Measurements from ENCODE around the gene CTNNBL1. TPM values are rescaled to one million over a fixed set of nuclear protein-coding genes. Genes with fewer than 3 reads are reported as not detected.
A peak's percentile ranks its signal among the peaks of the same experiment; 100 is the strongest.

The CTNNBL1 gene
- total RNA-seq, 4 donors from 2014 or later = 25.5 to 38.4 (median 35.1) TPM

GRCh38 chr20:37911838-37912281 lies 218.0 kb downstream of the CTNNBL1 start:
- H3K4me1 ChIP-seq = peaks cover 0 to 31% (median 3%) of the 10 kb centered on the region in 4 donors
- H3K27me3 ChIP-seq = peaks cover 4 to 93% of the 10 kb centered on the region in 2 donors
- no peak for TF ChIP-seq POLR2A (IDR thresholded peaks at IDR 0.05)
- no peak for TF ChIP-seq EP300 (IDR thresholded peaks at IDR 0.05)
- TF ChIP-seq CTCF (IDR thresholded peaks at IDR 0.05) = no peak
- H3K27ac ChIP-seq = no peak overlapping the region
- H3K9me3 ChIP-seq = no peaks in the 10 kb centered on the region
- no peaks in the 10 kb centered on the region for H3K36me3 ChIP-seq
- WGBS, 2 donors = 4 to 13% methylated on average over 9 to 11 of the region's 11 CpGs
- H3K4me3 ChIP-seq = no peak overlapping the region
- no peak for DNase-seq (ENCODE audit: low spot score in 2 of 2)

- Histone ChIP-seq H3K36me3 (no peaks in the 10 kb centered on the region), H3K4me3 (no peak overlapping the region), H3K9me3 (no peaks in the 10 kb centered on the region), H3K4me1 (peaks cover 0 to 31% (median 3%) of the 10 kb centered on the region in 4 donors), H3K27me3 (peaks cover 4 to 93% of the 10 kb centered on the region in 2 donors), H3K27ac (no peak overlapping the region)
- WGBS, 2 donors = 64 to 70% methylated on average over 6 of the region's 6 CpGs
- TF ChIP-seq CTCF (IDR thresholded peaks at IDR 0.05) (no peak), POLR2A (IDR thresholded peaks at IDR 0.05) (no peak), EP300 (IDR thresholded peaks at IDR 0.05) (no peak)
- no peak for DNase-seq (ENCODE audit: low spot score in 2 of 2)
Measured at GRCh38 chr20:37912874-37913273, 219.0 kb downstream of the CTNNBL1 start.

GRCh38 chr20:37913567-37914366 lies 219.9 kb downstream of the CTNNBL1 start:
- peaks cover 4 to 88% of the 10 kb centered on the region in 2 donors for H3K27me3 ChIP-seq
- TF ChIP-seq POLR2A (IDR thresholded peaks at IDR 0.05) (no peak), CTCF (IDR thresholded peaks at IDR 0.05) (no peak), EP300 (IDR thresholded peaks at IDR 0.05) (no peak)
- 48 to 52% methylated on average over 18 to 19 of the region's 19 CpGs for WGBS, 2 donors
- H3K27ac ChIP-seq = no peak overlapping the region
- peaks cover 0 to 31% (median 3%) of the 10 kb centered on the region in 4 donors for H3K4me1 ChIP-seq
- H3K9me3 ChIP-seq = no peaks in the 10 kb centered on the region
- no peak overlapping the region for H3K4me3 ChIP-seq
- no peak for DNase-seq (ENCODE audit: low spot score in 2 of 2)
- no peaks in the 10 kb centered on the region for H3K36me3 ChIP-seq

- no peak for TF ChIP-seq POLR2A (IDR thresholded peaks at IDR 0.05)
- TF ChIP-seq CTCF (IDR thresholded peaks at IDR 0.05) = no peak
- TF ChIP-seq EP300 (IDR thresholded peaks at IDR 0.05) = no peak
- WGBS, 2 donors = 28 to 30% methylated on average over 5 of the region's 5 CpGs
- H3K27me3 ChIP-seq = peaks cover 4 to 92% of the 10 kb centered on the region in 2 donors
- no peaks in the 10 kb centered on the region for H3K36me3 ChIP-seq
- H3K4me1 ChIP-seq = peaks cover 0 to 31% (median 3%) of the 10 kb centered on the region in 4 donors
- H3K27ac ChIP-seq = no peak overlapping the region
- no peak for DNase-seq (ENCODE audit: low spot score in 2 of 2)
- H3K9me3 ChIP-seq = no peaks in the 10 kb centered on the region
- no peak overlapping the region for H3K4me3 ChIP-seq
Measured at GRCh38 chr20:37914367-37914671, 220.5 kb downstream of the CTNNBL1 start.

- H3K27me3 ChIP-seq = peaks cover 4 to 87% of the 10 kb centered on the region in 2 donors
- H3K27ac ChIP-seq = no peak overlapping the region
- H3K4me1 ChIP-seq = peaks cover 0 to 31% (median 3%) of the 10 kb centered on the region in 4 donors
- no peak for TF ChIP-seq CTCF (IDR thresholded peaks at IDR 0.05)
- no peak for TF ChIP-seq EP300 (IDR thresholded peaks at IDR 0.05)
- no peak for TF ChIP-seq POLR2A (IDR thresholded peaks at IDR 0.05)
- no peaks in the 10 kb centered on the region for H3K36me3 ChIP-seq
- H3K4me3 ChIP-seq = peak overlapping the region in 1 of 4 donors; percentile 24
- 4 to 6% methylated on average over 26 to 34 of the region's 34 CpGs for WGBS, 2 donors
- no peak for DNase-seq (ENCODE audit: low spot score in 2 of 2)
- no peaks in the 10 kb centered on the region for H3K9me3 ChIP-seq
Measured at GRCh38 chr20:37914672-37915433, 221.0 kb downstream of the CTNNBL1 start.
